PC-3 (cell line): Measurements from ENCODE around the gene RMC1.

Experiments
- CTCF ChIP-seq: fragments of 300-600 bp; sonication (generic); conservative IDR thresholded peaks from 2 replicates; pipeline ENCODE4 v1.5.1; 2017; ENCODE audit warnings: antibody characterized with exemption, low read depth, mild to moderate bottlenecking, low read length
- EZH2 ChIP-seq: fragments of 300-600 bp; sonication (generic); IDR thresholded peaks from one replicate; pipeline ENCODE4 v1.6.1; 2017; ENCODE audit warnings: antibody characterized with exemption, mild to moderate bottlenecking, low read length; ENCODE audit not compliant: unreplicated experiment

GRCh38 chr18:23551978-23552377 lies 48.7 kb downstream of the RMC1 start:
- TF ChIP-seq EZH2 (no peak), CTCF (no peak)
